ENCODE results near the gene OR13H1. TPM values are rescaled to one million over a fixed set of nuclear protein-coding genes. Genes with fewer than 3 reads are reported as not detected.
"Not testable (repeated sequence)": the region's sequence is repeated elsewhere in the genome, so short reads cannot be mapped to it uniquely, and the experiment has no call there.

The OR13H1 gene
- not detected for total RNA-seq
- polyA plus RNA-seq (ENCODE audit: insufficient read depth, low read depth, low replicate concordance), result not detected
- long read RNA-seq, donor 1, result 0 reads
- long read RNA-seq, donor 2, result 0 reads
- long read RNA-seq, donor 3, result 0 reads
- long read RNA-seq, donor 4, result 0 reads
- long read RNA-seq, donor 5, result 0 reads
- long read RNA-seq, donor 6, result 0 reads
- long read RNA-seq, donor 7, result 0 reads
- long read RNA-seq, donor 8, result 0 reads
- long read RNA-seq, donor 9, result 0 reads
- long read RNA-seq, donor 10, result 0 reads

- FAIRE-seq (no peak), DNase-seq (no peak)
- Histone ChIP-seq H3K36me3 (ENCODE audit: control insufficient read depth in 2 of 3, insufficient read depth in 3 of 3, low read length in 3 of 3) (no peaks in the 10 kb centered on the region), H3K9me3 (ENCODE audit: control insufficient read depth in 2 of 3, insufficient read depth in 1 of 3, low read length in 3 of 3) (no peaks in the 10 kb centered on the region), H3K27ac (ENCODE audit: low read depth in 2 of 2, low read length in 2 of 2) (no peak within 1 kb of the TSS), H3K27me3 (ENCODE audit: control insufficient read depth, insufficient read depth, low read length) (peaks cover 5% of the 10 kb centered on the region), H3K4me1 (ENCODE audit: control insufficient read depth in 2 of 3, insufficient read depth in 2 of 3, low read depth in 1 of 3, low read length in 3 of 3) (no peaks in the 10 kb centered on the region), H3K4me3 (ENCODE audit: low read length in 3 of 3) (no peak within 1 kb of the TSS), H3K9ac (ENCODE audit: low read length in 3 of 3) (no peak within 1 kb of the TSS)
- intact Hi-C loops (cut with DNase I), result no loop called here
- TF ChIP-seq CTCF (IDR thresholded peaks at IDR 0.05; ENCODE audit: borderline replicate concordance, extremely low read depth, insufficient read depth), result no peak
These were observed at the start of gene OR13H1 for GRCh38 chrX:131543774-131544173. TSS of gene OR13H1 (plus strand) at chrX:131544074. CDS start at chrX:131544074, 0 bp downstream.

- intact Hi-C loops (cut with DNase I); DNase-seq; H3K9me3 ChIP-seq (ENCODE audit: control insufficient read depth in 2 of 3, insufficient read depth in 1 of 3, low read length in 3 of 3); H3K4me3 ChIP-seq (ENCODE audit: low read length in 3 of 3); H3K27ac ChIP-seq (ENCODE audit: low read depth in 2 of 2, low read length in 2 of 2); FAIRE-seq; H3K27me3 ChIP-seq (ENCODE audit: control insufficient read depth, insufficient read depth, low read length); H3K36me3 ChIP-seq (ENCODE audit: control insufficient read depth in 2 of 3, insufficient read depth in 3 of 3, low read length in 3 of 3); H3K9ac ChIP-seq (ENCODE audit: low read length in 3 of 3); H3K4me1 ChIP-seq (ENCODE audit: control insufficient read depth in 2 of 3, insufficient read depth in 2 of 3, low read depth in 1 of 3, low read length in 3 of 3): not testable (repeated sequence)
These were observed 42.3 kb upstream of the OR13H1 start for GRCh38 chrX:131501556-131501955.

- no peak overlapping the region for H3K4me3 ChIP-seq (ENCODE audit: low read length in 3 of 3)
- FAIRE-seq (no peak), DNase-seq (peak in 1 of 5 donors; percentile 58)
- no peaks in the 10 kb centered on the region for H3K9me3 ChIP-seq (ENCODE audit: control insufficient read depth in 2 of 3, insufficient read depth in 1 of 3, low read length in 3 of 3)
- intact Hi-C loops (cut with DNase I), result no loop called here
- H3K27me3 ChIP-seq (ENCODE audit: control insufficient read depth, insufficient read depth, low read length), result no peaks in the 10 kb centered on the region
- no peak overlapping the region for H3K9ac ChIP-seq (ENCODE audit: low read length in 3 of 3)
- no peaks in the 10 kb centered on the region for H3K36me3 ChIP-seq (ENCODE audit: control insufficient read depth in 2 of 3, insufficient read depth in 3 of 3, low read length in 3 of 3)
- H3K27ac ChIP-seq (ENCODE audit: low read depth in 2 of 2, low read length in 2 of 2), result no peak overlapping the region
- no peak for TF ChIP-seq CTCF (IDR thresholded peaks at IDR 0.05; ENCODE audit: borderline replicate concordance, extremely low read depth, insufficient read depth)
- H3K4me1 ChIP-seq (ENCODE audit: control insufficient read depth in 2 of 3, insufficient read depth in 2 of 3, low read depth in 1 of 3, low read length in 3 of 3), result no peaks in the 10 kb centered on the region
These were observed 30.5 kb upstream of the OR13H1 start for GRCh38 chrX:131513159-131513914.

GRCh38 chrX:131521824-131522223 is 22.1 kb upstream of the OR13H1 start:
- Histone ChIP-seq H3K27me3 (ENCODE audit: control insufficient read depth, insufficient read depth, low read length) (no peaks in the 10 kb centered on the region), H3K9me3 (ENCODE audit: control insufficient read depth in 2 of 3, insufficient read depth in 1 of 3, low read length in 3 of 3) (no peaks in the 10 kb centered on the region), H3K27ac (ENCODE audit: low read depth in 2 of 2, low read length in 2 of 2) (no peak overlapping the region), H3K36me3 (ENCODE audit: control insufficient read depth in 2 of 3, insufficient read depth in 3 of 3, low read length in 3 of 3) (no peaks in the 10 kb centered on the region), H3K4me3 (ENCODE audit: low read length in 3 of 3) (no peak overlapping the region), H3K9ac (ENCODE audit: low read length in 3 of 3) (no peak overlapping the region), H3K4me1 (ENCODE audit: control insufficient read depth in 2 of 3, insufficient read depth in 2 of 3, low read depth in 1 of 3, low read length in 3 of 3) (no peaks in the 10 kb centered on the region)
- FAIRE-seq (no peak), DNase-seq (no peak)
- intact Hi-C loops (cut with DNase I), result no loop called here
- TF ChIP-seq CTCF (IDR thresholded peaks at IDR 0.05; ENCODE audit: borderline replicate concordance, extremely low read depth, insufficient read depth), result no peak
